Lung microvascular endothelial cell (primary cell): ENCODE results near the gene ZCCHC17. TPM values are rescaled to one million over a fixed set of nuclear protein-coding genes. Genes with fewer than 3 reads are reported as not detected.
"Not testable (repeated sequence)": the region's sequence is repeated elsewhere in the genome, so short reads cannot be mapped to it uniquely, and the experiment has no call there.

Source experiments
- DNase-seq, 2 donors: peaks; one replicate each; pipeline versions ENCODE4 v3.0.0 to v3.0.0-alpha.2; 2010; ENCODE audit warnings: low read depth in 2 of 2
- total RNA-seq: library from RNA; depleted of rRNA; stranded (reverse); fragments of >200 nt; gene quantifications from 2 replicates; pipeline ENCODE4 v1.2.1, GENCODE V29; 2014

Gene ZCCHC17, protein sequence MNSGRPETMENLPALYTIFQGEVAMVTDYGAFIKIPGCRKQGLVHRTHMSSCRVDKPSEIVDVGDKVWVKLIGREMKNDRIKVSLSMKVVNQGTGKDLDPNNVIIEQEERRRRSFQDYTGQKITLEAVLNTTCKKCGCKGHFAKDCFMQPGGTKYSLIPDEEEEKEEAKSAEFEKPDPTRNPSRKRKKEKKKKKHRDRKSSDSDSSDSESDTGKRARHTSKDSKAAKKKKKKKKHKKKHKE
- 23.0 and 24.2 TPM in 2 replicates for total RNA-seq

DNA sequence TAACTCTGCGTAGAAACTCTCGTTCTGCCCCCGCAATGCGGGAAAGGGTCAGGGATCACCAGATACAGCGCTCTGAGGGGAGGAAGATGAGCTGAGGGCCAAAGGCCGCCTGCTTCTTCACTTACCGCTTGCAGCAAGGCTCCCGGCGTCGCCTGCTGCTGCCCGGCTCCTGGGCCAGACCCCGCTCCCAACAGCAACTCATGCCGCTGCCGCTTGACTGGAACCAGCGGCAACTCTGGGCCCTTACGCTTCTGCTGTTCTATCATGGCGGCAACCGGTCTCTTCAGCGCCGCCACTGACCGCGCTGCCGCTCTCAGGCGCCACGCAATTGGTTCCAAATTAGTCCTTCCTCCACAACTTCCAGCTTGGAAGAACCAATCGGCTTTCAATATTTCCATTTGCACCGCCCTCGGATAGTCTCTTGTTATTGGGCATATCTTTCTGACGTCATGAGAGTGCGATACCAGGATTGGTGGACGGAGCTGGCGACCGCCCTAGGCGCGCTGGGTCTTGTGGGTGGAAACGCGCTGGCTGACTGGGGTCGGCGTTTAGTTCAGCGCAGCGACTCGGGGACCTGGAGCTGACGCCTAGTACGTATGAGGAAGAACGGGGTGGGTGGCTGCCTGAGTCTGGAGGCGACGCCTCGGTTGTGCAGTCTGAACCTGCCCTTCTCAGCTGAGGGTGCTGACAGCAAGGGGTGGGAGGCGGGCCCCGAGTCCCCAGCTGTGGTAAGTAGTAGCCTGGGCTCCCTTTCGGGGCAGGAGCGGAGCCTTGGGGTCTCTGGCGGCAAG lies at the start of gene ZCCHC17, which contains the start of gene SNRNP40:
Gene ZCCHC17, plus strand, starts transcription at position 547 of the 791 bp plus-strand sequence. CDS start 13,067 bp downstream, outside the sequence.
Gene SNRNP40, minus strand, starts transcription at position 303 of the 791 bp plus-strand sequence. Its CDS starts 37 bp downstream, at position 266.
- DNase-seq = peak; percentile 99

DNA sequence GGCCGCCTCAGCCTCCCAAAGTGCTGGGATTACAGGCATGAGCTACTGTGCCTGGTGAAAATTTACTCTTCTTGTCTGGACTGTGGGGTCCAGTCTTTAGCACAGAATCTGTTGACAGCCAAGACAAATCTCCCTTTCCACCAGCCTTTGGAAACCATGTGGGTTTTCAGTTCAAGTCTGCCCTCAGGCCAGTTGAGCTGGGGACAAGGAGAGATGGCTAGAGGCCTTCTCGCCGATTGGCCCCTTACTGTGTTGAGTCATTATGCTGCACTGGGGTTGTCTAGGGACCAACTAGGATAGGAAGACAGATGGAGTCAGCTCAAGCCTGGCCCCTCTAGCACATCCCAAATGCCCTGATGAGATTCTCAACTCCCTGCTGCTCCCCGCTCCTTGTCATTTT lies 48.6 kb upstream of the ZCCHC17 start:
- DNase-seq = no peak

DNA sequence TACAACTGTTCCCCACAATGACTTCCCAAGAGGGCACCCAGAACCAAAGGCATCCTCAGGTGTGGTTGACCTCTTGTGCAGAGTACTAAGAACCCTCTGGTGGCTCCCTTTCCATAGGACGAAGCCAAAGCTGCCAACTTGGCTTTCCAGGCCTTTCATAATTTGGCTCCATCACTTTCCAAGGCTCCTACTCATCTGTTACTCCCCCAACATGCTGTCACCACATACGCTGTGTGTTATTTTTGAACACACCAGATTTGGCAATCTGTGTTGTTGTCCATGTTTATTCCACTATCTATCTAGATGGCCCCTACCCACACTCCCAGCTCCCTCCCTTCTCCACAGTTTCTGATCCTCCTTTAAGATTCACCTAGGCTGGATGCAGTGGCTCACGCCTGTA lies 47.0 kb upstream of the ZCCHC17 start:
- no peak for DNase-seq

DNA sequence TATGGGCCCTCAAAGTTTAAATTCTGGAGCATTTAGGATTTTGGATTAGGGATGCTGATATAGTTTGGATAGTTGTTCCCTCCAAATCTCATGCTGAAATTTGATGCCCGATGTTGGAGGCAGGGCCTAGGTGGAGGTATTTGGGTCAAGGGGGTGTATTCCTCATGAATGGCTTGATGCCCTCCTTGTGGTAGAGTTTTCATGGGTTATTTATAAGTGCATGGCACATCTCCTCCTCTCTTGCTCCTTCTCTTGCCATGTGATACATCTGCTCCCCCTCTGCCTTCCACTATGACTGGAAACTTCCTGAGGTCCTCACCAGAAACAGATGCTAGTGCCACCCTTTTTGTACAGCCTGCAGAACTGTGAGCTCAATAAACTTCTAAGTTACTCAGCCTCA lies 39.6 kb upstream of the ZCCHC17 start:
- DNase-seq = no peak

DNA sequence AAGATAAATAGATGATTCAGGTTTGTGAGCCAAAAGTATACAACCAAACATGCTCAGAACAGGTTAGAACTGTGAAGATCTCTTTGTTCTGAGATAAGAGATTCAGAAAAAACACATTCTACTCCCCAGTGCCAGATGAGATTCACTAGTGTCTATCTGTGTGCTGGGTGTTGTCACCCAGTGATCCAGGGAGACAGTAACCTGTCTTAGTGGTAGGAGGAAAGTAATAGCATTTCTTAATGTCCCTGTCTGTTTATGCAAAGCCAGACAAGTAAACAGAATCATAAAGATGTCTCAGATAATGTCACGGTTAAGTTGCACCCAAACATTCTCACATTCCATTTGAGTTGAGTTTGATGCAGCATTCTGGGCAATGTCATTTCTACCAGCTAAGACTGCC lies 38.3 kb upstream of the ZCCHC17 start:
- no peak for DNase-seq

DNA sequence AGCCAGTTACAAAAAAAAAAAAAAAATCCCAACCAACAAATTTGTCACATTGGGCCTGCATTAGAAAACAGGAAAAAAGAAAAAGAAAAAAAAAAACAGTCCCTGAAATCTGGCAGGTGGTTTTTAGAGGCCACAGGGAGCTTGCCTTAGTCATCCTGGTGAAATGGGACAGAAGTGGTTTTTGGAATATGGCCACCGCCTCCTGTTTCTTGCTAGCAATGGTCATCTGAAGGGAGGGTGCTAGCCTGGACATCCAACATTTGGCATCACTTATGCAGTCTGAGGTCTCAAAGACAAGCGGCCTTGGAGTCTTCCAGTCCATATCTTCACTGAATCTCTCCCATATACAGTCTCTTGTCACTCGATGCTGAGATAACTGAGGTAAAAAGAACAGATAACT lies 37.1 kb upstream of the ZCCHC17 start:
- DNase-seq = no peak

DNA sequence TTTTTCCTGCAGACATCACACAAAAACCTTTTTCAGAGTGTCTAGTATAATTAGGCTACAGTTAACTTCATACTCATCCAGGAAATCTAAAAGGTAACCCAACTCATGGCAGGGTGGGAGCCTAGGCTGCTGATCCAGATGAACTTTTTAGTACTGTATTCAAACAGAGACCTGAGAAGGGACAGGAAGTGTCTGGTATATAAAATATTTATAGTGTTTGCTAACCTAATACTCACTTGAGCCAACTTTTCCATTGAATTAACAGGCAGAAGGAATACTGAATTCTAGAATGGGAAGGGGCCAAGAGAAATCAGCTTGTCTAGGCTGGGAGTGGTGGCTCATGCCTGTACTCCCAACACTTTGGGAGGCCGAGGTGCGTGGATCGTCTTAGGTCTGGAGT lies 34.9 kb upstream of the ZCCHC17 start:
- DNase-seq = no peak

DNA sequence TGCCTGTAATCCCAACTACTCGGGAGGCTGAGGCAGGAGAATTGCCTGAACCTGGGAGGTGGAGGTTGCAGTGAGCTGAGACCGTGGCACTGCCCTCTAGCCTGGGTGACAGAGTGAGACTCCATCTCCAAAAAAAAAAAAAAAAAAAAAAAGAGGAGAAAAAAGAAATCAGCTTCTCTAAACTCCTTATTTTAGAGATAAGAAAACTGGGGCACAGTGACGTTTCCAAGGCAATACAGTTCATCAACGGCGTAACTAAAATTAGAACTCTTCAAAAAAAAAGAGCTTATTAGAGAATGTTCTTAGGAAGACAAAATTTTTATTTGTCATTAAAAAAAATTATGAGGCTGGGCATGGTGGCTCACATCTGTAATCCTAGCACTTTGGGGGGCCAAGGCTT lies 34.4 kb upstream of the ZCCHC17 start:
- DNase-seq = not testable (repeated sequence)

DNA sequence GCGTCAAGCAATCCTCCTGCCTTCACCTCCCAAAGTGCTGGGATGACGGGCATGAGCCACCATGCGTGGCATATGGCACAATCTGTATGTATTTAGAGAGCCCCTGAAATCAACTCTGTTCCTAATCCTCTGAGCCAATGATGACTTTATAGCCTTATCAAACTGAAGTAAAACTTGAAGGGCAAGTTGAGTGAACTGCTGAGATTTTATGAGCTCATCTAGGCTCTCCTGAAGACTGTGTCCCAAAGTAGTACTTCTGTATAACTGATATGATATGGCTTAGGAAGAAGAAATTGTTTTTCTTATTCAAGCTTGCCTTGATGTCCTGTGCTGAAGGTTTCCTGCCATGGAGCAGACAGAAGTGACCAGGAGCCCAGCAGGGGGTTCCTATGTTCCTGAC lies 33.4 kb upstream of the ZCCHC17 start:
- no peak for DNase-seq

DNA sequence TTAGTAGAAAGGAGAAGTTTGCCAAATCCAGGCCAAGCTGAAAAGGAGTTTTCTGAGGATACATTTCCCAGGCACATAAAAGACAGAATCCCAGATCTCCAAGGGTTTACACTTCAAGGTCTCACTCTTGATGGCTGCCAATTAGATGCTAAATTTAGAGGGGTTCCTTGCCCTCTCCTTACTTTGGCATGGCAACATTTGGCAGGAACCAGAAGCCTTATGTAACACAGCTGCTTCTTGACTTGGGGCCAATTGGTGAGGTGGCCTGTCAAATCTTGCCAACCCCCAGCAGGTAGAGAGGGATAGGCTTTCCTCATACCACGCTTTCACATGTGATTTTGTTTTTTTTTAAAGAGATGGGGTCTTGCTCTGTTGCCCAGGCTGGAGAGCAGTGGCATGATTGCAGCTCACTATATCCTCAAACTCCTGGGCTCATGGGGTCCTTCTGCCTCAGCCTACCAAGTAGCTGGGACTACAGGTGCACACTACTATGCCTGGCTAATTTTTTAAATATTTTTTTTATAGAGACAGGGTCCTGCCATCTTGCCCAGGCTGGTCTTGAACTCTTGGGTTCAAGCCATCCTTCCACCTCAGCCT lies 31.9 kb upstream of the ZCCHC17 start:
- no peak for DNase-seq

DNA sequence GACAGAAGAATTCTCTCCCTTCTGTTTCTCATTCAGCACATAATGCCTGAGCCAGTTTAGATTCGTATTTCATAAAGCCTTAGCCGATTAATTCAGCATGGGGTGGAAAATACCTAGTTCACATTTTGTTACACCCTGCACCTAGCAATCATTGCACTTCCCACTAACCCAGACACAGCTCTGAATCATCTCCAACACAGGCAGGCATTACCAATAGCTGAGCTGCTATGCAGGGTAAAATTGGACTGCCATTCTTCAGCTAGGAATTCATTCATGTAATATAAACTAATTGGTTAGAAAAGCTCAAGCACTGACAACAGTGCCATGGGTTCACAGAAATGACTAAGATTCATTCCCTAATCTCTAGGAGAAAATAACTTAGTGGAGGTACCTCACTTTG lies 30.3 kb upstream of the ZCCHC17 start:
- DNase-seq = no peak

DNA sequence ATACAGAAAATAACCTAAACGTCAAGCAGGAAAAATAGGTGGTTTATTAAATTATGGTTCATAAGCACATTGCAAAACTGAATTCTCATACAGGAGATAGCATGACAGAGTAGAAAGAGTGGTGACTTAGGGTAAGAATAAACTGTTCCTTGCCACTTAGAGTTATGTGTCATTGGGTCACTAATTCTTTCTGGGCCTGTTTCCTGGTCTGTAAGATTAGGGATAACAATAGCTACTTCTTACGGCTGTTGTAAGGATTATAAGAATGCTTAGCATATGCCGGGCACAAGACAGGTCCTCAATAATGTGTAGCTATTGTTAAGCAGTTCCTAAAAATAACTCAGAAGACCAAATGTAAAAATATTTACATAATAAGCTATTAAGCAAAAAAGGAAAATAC lies 24.5 kb upstream of the ZCCHC17 start:
- peak in 1 of 2 donors; percentile 72 for DNase-seq

DNA sequence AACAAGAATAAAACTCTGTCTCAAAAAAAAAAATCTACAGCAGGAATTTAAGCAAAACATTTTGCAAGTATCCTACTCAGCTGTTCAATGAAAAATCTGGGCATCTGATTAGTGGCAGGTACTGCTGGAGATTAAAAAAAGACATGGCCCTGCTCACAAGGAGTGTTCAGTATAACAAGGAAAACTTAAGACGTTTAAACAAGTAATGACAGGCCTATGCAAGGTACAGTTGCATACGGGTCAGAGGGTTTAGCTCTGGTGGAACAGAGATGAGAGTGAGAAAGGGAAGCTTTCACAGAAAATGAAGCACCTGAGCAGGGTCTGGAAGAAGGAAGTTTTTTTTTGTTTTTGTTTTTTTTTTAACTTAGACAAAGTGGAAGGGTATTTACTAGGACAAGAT lies 23.2 kb upstream of the ZCCHC17 start:
- no peak for DNase-seq

DNA sequence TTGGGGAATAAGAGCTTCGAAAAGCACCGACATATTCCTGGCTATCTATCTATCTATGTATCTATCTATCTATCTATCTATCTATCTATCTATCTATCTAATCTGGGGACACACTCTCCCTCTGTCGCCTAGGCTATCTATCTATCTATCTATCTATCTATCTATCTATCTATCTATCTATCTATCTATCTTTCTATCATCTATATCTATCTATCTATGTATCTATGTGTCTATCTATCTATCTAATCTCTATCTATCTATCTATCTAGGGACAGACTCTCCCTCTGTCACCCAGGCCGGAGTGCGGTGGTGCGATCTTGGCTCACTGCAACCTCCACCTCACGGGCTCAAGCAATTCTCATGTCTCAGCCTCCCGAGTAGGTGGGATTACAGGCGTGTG lies 14.4 kb upstream of the ZCCHC17 start:
- not testable (repeated sequence) for DNase-seq

DNA sequence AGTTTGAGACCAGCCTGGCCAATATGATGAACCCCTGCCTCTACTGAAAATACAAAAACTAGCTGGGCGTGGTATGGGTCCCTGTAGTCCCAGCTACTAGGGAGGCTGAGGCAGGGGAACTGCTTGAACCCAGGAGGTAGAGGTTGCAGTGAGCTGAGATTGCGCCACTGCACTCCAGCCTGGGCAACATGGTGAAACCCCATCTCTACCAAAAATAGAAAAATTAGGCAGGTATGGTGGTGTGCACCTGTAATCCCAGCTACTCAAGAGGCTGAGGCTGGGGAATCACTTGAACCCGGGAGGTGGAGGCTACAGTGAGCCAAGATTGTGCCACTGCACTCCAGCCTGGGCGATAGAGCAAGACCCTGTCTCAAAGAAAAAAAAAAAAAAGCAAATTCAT lies 9.0 kb upstream of the ZCCHC17 start:
- not testable (repeated sequence) for DNase-seq

DNA sequence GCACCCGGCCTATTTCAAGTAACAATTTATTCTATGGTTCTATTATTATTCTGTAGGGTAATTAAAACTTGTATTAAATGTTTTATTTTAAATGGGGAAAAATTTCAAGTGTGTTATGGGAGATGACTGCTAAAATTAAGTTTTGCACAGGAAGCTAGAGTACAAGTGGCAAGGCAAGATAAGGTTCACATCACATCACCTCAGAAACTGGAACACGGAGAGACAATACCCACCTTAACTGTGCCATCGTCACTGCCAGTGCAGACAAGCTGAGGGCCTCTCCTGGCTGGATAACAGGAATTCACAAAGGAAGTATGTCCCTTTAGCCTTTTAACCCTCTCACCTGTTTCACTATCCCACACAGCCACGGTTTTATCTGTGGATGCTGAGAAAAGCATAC lies 7.8 kb upstream of the ZCCHC17 start:
- DNase-seq = peak in 1 of 2 donors; percentile 38

DNA sequence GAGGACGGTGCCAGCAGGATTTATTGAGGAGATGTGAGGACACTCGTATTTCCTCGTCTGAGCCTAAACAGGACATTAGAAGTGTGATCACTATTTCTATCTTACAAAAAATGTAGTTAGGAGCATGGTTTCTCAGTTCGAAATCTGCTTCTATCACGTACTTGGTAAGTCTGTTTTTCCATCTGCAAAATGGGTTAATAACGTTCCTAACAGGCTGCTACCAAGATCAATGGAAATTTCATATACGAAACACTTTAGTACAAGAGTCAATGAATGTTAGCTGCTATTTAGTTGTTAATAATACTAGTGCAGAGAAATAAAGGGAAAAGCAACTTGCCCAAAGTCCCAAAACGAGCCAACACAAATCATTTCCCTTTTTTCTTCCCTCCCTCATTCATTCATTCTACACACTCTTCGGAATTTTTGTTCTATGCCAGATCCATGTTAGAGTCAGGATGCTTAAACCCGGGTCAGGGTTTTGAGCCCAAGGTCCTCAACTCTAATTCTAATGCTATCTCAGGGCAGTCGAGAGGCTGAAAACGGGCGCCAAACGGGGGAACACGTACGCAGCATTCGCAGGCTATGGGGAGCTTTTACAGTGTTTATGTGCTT lies 852 bp upstream of the ZCCHC17 start:
- DNase-seq = no peak

DNA sequence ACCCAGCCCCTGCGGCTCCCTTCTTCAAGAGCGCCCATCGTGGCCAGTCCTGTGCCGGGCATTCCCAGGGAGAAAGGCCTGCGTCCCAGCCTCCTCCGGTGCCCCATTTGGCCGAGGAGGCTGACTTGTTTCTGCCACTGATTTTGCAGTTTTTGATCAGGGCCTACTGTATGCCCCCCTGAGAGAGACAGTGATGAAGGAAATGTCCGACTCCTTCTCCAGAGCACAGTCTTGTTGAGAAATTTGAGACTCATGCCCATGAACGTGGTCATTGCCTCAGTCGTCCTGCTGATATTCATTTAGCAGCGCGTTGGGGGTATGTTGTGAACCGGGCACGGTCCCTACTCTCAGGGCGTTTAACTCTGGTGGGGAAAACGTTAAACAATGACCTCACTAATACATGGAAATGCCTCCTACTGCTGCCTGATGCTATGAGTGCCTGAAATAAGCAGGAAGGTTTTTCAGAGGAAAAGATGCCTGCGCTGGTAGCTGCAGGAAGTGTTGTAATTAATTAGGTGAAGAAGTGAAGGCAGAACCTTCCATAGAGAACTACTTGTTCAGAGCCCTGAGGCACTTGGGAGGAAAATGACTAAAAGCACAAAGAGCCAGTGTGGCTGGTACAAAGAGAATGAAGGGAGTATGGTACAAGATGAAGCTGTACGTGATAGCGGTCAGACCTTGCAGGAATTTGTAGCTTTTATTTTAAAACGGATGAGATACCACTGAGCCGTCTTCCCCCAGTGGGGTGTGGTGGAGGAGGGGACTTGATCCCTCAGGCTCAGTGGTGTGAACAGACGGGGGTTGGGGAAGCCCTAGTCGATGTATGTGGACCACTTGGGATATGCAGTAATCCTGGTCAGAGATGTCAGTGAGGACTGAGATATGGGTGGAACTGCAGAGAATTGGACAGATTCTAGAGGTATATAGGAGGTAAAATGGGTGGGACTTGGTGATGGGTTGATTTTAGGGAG lies 730 bp downstream of the ZCCHC17 start:
- peak; percentile 50 to 55 for DNase-seq

DNA sequence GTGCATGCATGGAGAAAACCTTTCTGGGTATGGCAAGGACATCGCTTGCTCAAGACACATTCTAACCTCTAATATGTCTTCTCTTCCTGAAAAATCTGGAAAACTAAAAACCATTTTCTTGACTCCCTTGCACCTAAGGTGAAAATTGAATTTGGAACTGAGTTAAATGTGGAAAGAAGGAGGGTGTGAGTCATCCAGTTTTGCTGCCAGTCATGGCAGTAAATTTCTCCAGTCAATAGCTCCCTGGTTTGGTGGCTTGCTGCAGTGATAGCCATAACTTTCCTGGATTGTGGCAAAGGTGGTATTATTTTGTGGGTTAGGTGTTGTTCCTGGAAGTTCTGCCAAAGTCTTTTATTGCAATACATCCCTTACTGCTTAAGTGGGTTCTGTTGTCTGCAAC lies 2.5 kb downstream of the ZCCHC17 start:
- DNase-seq = peak in 1 of 2 donors; percentile 14

DNA sequence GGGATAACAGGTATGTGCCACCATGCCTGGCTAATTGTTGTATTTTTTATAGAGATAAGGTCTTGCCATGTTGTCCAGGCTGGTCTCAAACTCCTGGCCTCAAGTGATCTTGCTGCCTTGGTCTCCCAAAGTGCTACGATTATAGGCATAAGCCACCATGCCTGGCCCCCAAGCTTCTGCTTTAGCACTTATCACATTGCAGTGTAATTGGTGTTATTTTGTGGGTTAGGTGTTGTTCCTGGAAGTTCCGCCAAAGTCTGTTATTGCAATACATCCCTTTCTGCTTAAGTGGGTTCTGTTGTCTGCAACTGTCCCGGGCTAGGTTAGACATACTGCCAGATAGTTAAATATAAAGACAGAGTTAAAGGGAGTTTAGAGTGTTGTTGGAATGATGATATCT lies 3.4 kb downstream of the ZCCHC17 start:
- DNase-seq = no peak
